ENCODE measurements around the gene VILL.
"Not testable (repeated sequence)": the region's sequence is repeated elsewhere in the genome, so short reads cannot be mapped to it uniquely, and the experiment has no call there.

The VILL gene

DNA sequence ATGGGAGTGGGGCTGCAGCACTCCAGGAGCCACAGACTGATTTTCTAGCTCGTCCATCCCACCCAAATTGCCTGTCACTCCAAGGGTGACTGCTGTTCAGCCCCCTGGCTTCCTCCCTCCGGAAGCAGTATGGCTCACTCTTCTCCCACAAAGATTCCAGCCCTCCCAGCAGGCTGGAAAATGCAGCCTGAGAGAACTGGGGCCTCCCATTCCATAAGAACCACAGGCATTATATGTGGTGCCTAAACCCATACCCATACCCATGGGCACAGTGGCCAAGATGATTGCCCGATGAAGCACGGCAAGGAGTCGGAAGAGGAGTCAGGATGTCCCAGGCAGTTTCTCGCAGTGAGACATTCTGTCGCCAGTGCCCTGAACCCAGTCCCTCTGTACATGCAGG is 6.0 kb upstream of the VILL start:
- no peaks in the 10 kb centered on the region for H3K27me3 ChIP-seq (ENCODE audit: insufficient read depth, low read depth, severe bottlenecking)
- no peaks in the 10 kb centered on the region for H3K9me3 ChIP-seq (ENCODE audit: severe bottlenecking)
- H3K4me3 ChIP-seq (ENCODE audit: low read depth, low read length): no peak overlapping the region
- no peaks in the 10 kb centered on the region for H3K36me3 ChIP-seq
- TF ChIP-seq, protein P1, sequence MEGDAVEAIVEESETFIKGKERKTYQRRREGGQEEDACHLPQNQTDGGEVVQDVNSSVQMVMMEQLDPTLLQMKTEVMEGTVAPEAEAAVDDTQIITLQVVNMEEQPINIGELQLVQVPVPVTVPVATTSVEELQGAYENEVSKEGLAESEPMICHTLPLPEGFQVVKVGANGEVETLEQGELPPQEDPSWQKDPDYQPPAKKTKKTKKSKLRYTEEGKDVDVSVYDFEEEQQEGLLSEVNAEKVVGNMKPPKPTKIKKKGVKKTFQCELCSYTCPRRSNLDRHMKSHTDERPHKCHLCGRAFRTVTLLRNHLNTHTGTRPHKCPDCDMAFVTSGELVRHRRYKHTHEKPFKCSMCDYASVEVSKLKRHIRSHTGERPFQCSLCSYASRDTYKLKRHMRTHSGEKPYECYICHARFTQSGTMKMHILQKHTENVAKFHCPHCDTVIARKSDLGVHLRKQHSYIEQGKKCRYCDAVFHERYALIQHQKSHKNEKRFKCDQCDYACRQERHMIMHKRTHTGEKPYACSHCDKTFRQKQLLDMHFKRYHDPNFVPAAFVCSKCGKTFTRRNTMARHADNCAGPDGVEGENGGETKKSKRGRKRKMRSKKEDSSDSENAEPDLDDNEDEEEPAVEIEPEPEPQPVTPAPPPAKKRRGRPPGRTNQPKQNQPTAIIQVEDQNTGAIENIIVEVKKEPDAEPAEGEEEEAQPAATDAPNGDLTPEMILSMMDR (IDR thresholded peaks at IDR 0.05; ENCODE audit: low read depth, low read length): no peak
- DNase-seq: no peak
- no peak overlapping the region for H3K27ac ChIP-seq

DNA sequence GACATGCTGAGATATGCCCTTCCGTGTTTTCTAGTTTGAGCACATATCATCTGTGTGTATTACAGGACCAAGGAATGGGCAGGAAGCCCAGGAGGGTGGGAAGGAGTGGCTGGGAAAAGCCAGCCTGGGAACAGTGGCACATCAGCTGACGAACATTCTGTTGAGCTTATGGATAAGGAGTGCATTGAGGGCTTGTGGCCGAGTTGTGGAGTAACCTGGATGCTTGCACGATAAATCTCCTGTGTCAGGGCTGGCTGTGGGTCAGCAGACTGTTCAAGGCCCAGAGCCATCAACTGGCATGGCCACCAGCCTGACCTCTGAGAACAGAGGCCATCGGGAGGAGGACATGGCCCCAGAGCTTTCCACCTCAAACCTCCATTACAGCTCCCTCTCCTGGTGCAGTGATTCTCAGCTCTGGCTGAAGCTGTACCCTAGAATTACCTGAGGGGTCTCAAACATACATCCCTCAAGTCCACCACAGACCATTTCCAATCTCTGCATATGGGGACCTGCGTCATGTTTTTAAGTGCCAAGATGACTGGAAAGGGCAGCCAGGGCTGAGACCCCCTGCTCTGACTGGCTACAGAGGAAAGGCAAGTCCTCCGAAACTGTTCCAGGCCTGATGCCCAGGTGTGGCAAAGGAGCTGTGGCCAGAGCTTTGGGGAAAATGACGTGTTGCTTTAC is 4.8 kb upstream of the VILL start:
- TF ChIP-seq, protein P1 (IDR thresholded peaks at IDR 0.05; ENCODE audit: low read depth, low read length): peak; percentile 15; the same call in 1 of the 2 replicates
- Histone ChIP-seq H3K4me3 (ENCODE audit: low read depth, low read length) (no peak overlapping the region), H3K27me3 (ENCODE audit: insufficient read depth, low read depth, severe bottlenecking) (no peaks in the 10 kb centered on the region), H3K27ac (no peak overlapping the region), H3K9me3 (ENCODE audit: severe bottlenecking) (no peaks in the 10 kb centered on the region), H3K36me3 (no peaks in the 10 kb centered on the region)
- DNase-seq: no peak

DNA sequence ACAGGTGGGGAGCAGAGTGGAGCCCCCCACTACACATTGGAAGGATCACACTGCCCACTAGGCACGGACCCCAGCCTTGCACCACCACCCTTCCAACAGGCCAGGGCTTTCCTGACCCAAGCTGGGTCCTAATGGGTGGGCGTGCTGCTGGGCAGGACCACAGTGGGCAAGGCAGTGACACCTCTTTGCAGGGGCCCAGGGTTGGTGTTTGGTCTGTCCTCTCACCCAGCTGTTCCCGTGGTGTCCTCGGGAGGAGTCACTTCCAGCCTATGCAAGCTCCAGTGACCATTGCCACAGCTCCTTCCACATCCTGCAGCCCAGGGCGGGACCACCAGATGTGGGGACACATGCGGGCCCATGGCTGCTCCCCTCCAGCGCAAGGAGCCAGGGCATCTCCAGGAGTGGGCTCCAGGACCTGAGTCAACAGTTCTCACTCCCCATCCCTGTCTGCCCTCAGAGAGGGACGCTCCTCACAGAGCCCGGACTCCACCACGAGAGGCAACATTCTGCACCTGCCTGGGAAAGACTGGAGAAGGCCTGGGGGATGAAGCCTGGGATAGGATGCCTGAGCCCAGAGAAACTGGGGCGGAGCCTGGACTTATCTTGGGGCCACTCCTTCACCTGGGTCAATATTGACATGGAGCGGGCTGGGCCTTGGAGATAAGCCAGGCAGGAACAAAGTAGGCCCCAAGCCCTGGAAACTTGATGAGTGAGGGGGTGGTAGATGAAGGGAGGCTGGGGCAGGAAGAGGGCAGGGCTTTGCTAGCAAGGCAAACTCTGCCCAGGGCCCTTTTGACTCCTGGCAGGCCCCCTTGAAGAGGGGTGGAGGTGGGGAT is 3.9 kb upstream of the VILL start:
- no peak overlapping the region for H3K4me3 ChIP-seq (ENCODE audit: low read depth, low read length)
- no peak for DNase-seq
- no peaks in the 10 kb centered on the region for H3K36me3 ChIP-seq
- no peaks in the 10 kb centered on the region for H3K27me3 ChIP-seq (ENCODE audit: insufficient read depth, low read depth, severe bottlenecking)
- TF ChIP-seq, protein P1 (IDR thresholded peaks at IDR 0.05; ENCODE audit: low read depth, low read length): no peak
- H3K27ac ChIP-seq: no peak overlapping the region
- H3K9me3 ChIP-seq (ENCODE audit: severe bottlenecking): no peaks in the 10 kb centered on the region

DNA sequence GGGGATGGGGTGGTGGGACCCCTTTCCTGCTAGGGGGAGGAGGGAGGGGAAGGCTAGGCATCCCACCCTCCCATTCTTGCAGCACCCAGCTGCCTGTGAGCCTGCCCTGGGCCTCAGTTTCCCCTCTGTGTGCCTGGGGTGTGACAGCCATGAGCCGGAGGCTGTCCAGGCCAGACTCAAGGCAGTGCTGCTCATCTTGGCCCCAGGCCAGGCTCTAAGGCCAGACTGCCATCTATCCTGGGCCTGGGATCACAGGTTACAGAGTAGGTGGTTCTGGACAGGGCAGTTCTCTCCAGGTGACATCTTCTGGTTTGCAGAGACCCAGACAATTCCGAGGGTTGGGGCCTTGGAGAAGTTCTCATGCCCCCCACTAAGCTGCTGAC is 3.3 kb upstream of the VILL start:
- Histone ChIP-seq H3K27me3 (ENCODE audit: insufficient read depth, low read depth, severe bottlenecking) (no peaks in the 10 kb centered on the region), H3K9me3 (ENCODE audit: severe bottlenecking) (no peaks in the 10 kb centered on the region), H3K27ac (no peak overlapping the region), H3K36me3 (no peaks in the 10 kb centered on the region), H3K4me3 (ENCODE audit: low read depth, low read length) (no peak overlapping the region)
- no peak for DNase-seq
- TF ChIP-seq, protein P1 (IDR thresholded peaks at IDR 0.05; ENCODE audit: low read depth, low read length): no peak

DNA sequence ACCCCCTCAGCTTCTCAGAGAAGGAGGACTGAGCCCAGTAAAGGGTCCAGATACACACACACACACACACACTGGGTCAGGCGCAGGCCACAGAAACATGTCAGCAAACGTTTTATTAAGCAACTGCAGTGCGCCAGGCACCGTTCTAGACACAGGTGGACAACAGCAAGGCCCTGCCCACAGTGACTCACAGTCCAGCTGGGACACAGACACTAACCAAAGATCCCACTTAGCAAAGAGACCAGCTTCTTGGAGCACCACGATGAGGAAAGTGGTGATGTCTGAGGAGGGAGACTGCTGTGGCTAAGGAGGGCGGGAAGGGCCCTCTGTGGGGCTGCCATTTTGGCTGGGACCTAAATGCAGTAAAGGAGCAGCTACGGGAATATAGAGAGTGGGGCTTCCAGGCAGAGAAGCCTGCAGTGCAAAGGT is 2.8 kb upstream of the VILL start:
- no peaks in the 10 kb centered on the region for H3K27me3 ChIP-seq (ENCODE audit: insufficient read depth, low read depth, severe bottlenecking)

DNA sequence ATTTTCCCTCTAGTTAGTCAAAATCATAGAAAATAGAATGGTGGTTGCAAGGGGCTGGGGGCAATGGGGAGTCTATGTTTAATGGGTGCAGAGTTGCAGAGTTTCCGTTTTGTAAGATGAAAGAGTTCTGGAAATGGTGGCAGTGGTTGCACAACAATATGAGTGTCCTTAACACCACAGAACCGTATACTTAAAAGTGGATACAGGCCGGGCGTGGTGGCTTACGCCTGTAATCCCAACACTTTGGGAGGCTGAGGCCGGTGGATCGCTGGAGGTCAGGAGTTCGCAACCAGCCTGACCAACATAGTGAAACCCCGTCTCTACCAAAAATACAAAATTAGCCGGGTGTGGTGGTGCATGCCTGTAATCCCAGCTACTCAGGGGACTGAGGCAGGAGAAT is 2.2 kb upstream of the VILL start:
- DNase-seq; H3K27me3 ChIP-seq (ENCODE audit: insufficient read depth, low read depth, severe bottlenecking); H3K27ac ChIP-seq; H3K4me3 ChIP-seq (ENCODE audit: low read depth, low read length); H3K36me3 ChIP-seq; H3K9me3 ChIP-seq (ENCODE audit: severe bottlenecking): not testable (repeated sequence)

More for the DNA sequence above, 2.8 kb upstream of the VILL start:
- no peak overlapping the region for H3K4me3 ChIP-seq (ENCODE audit: low read depth, low read length)
- no peaks in the 10 kb centered on the region for H3K36me3 ChIP-seq
- no peak overlapping the region for H3K27ac ChIP-seq
- no peak for DNase-seq
- TF ChIP-seq, protein P1 (IDR thresholded peaks at IDR 0.05; ENCODE audit: low read depth, low read length): no peak
- no peaks in the 10 kb centered on the region for H3K9me3 ChIP-seq (ENCODE audit: severe bottlenecking)
